GM18526 (cell line): ENCODE results near the gene TLL2.

Source experiments
- POLR2A ChIP-seq: IDR thresholded peaks from 3 replicates; pipeline ENCODE4 v1.6.1; 2011; ENCODE audit not compliant: insufficient read length; ENCODE audit errors: extremely low read depth

Gene TLL2

GRCh38 chr10:96493871-96494525 lies 19.7 kb downstream of the TLL2 start:
- TF ChIP-seq POLR2A, result no peak

DNA sequence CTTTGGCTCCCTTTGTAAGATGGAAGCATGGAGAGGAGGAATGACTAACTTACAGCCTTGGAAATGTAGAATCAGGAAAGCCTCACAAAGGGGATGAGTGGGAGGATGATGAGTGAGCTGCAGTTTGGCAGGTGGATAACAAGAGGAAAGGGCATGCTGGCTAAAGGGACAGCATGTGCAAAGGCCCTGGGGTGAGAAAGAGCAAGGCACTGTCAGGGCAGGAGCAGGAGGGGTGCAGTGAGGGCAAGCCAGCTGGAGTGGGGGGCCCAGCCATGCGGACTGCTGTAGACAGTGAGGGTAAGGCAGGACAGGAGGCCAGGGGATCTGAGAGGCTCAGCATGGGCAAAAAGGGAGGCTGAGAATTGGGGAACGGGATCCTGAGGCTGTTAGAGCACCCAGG lies 20.5 kb downstream of the TLL2 start:
- TF ChIP-seq POLR2A, result no peak

- no peak for TF ChIP-seq POLR2A
Measured at GRCh38 chr10:96491303-96491702, 22.4 kb downstream of the TLL2 start.

GRCh38 chr10:96488161-96488935 lies 25.4 kb downstream of the TLL2 start:
- no peak for TF ChIP-seq POLR2A

DNA sequence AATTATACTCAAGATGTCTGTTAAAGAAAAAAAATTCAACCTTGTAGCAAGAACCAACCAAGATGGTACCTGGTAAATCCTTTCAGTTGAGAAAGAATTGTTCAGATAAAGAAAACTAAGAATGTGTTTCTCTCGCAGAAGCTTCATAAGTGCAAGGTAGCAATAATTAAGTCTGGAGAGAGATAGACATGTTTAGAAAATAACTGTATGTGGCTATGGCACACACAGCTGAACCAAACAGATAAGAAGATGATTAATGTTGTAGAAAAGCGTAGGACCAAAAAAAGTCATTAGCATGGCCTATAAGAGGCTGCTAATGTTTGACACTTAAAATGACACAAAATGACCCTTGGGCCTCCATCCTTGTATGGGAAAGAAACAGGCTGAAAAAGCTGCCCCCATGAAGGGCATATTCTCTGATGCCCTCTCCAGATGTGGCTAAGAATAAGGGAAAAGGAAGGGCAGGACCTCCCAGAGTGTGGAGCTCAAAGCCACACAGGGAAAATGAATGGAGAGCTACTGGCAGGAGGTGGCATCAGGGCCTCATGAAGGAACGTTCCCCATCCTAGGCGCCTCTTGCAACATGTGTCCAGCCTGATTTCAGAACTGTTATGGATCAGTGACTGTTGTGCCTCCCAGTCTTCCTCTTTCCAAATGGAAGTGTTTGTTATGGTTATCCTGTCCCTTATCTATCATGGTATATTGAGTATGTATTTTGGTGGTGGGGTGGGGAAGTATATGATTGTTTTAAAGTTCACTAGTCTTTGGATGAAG lies 30.7 kb downstream of the TLL2 start:
- TF ChIP-seq POLR2A, result no peak

GRCh38 chr10:96478355-96478754 lies 35.4 kb downstream of the TLL2 start:
- TF ChIP-seq POLR2A, result no peak

DNA sequence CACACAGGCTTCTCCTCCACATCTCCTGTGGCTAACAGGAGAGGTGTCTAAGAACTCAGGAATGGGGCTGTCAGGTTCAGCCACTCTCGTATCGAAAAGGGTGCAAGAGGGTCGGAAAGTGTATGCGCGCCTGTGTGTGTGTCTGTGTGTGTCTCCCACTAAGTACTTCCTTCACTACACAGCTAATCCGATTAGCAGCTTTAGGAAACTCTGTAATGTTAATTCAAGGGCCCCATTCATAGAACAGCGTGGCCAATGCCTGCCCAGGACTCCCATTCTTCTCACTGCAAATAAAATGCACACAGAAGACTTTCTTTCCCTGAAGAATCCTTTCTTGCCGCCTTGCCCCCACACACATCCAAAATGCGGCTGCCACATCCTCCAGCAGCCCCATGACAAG lies 39.9 kb downstream of the TLL2 start:
- TF ChIP-seq POLR2A, result no peak

- no peak for TF ChIP-seq POLR2A
Measured at GRCh38 chr10:96470116-96470743, 43.5 kb downstream of the TLL2 start.

DNA sequence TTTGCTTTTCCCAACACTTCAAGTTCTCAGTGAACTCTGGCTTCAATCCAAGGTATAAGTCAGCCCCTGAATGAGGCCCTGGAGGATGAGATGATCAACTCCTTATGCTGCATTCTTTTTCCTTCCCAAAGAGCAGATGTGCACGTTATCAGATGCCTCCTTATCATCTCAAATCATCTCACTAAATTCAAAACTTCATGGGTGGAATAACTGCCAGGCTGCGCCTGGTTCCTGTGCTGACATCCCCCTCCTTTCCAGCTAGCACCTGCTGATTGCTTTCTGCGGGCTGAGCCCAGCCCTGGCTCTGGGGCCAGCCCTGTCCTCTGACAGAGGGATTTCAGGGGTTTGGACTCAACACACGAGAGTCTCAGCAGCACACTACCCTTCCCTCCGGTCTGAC lies 44.9 kb downstream of the TLL2 start:
- no peak for TF ChIP-seq POLR2A

DNA sequence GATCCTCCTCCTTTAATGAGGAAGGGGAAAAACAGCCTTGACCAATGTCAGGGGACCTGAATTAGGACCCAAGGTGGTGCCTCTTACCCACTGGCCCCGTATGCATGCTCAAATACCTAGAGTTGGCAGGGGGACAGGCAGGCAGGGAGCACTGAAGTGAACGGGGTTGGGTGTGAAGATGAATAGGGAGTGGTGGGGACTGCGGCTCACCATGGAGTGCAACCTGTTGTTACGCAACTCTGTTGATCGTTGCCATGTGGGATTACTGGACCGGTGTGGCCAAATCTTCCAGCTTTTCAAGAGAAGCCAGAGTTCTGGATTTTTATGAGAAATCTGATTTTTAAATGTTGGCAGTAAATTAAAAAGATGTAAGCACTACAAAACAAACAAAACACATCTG lies 48.1 kb downstream of the TLL2 start:
- TF ChIP-seq POLR2A, result no peak

DNA sequence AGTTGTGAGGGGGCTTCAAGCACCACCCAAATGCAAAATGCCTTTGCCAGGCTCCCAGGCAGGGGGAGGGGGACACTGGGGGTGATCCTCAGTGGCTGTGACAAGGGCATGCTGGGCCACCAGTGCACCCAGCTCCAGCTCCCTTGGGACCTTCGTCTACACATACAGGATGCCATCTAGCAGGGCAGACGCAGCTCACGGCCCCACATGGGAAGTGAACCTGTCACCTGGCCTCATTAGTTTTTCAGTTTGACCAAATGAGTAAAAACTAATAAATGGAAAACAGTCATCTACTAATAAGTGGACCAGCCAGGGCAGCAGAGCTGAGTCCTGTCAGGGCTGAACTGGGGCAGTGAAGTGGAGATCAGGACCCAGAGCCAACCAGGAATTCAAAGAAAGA lies 50.2 kb downstream of the TLL2 start:
- no peak for TF ChIP-seq POLR2A

GRCh38 chr10:96462606-96463151 lies 51.0 kb downstream of the TLL2 start:
- TF ChIP-seq POLR2A, result no peak

DNA sequence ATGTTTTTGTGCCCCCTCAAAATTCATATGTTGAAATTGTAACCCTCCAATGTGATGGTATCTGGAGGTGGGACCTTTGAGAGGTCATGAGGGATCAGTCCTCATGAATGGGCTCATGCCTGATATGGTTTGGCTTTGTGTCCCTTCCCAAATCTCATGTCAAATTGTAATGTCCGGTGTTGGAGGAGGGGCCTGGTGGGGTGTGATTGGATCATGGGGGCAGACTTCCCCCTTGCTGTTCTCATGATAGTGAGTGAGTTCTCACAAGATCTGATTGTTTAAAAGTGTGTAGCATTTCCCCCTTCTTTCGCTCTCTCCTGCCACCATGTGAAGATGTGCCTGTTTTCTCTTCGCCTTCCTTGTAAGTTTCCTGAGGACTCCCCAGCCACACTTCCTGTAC lies 53.4 kb downstream of the TLL2 start:
- TF ChIP-seq POLR2A, result no peak

DNA sequence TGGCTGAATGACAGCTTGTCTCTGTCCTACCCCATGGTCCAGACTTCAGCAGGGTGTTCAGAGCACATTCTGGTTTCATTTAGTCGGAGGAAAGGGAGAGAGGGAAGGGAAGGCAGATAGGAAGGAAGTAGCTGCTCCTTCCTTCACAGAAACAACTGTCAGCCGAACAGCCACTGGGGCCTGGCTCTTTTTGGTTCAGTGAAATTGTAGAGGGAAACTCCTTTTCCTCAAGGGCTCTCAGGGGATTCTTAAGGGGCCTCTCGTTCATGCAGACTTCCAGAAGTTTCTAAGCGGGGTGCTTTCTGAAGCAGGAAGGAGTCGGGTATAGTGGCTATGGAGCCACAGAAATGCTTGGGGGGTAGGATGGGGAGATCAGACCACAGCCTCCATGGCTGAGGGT lies 56.4 kb downstream of the TLL2 start:
- TF ChIP-seq POLR2A, result no peak

GRCh38 chr10:96456296-96456840 lies 57.4 kb downstream of the TLL2 start:
- no peak for TF ChIP-seq POLR2A
